ENCODE data around the gene SLC25A10.
A peak's percentile ranks its signal among the peaks of the same experiment; 100 is the strongest.
"Not testable (repeated sequence)": the region's sequence is repeated elsewhere in the genome, so short reads cannot be mapped to it uniquely, and the experiment has no call there.

Gene SLC25A10, protein sequence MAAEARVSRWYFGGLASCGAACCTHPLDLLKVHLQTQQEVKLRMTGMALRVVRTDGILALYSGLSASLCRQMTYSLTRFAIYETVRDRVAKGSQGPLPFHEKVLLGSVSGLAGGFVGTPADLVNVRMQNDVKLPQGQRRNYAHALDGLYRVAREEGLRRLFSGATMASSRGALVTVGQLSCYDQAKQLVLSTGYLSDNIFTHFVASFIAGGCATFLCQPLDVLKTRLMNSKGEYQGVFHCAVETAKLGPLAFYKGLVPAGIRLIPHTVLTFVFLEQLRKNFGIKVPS

DNA sequence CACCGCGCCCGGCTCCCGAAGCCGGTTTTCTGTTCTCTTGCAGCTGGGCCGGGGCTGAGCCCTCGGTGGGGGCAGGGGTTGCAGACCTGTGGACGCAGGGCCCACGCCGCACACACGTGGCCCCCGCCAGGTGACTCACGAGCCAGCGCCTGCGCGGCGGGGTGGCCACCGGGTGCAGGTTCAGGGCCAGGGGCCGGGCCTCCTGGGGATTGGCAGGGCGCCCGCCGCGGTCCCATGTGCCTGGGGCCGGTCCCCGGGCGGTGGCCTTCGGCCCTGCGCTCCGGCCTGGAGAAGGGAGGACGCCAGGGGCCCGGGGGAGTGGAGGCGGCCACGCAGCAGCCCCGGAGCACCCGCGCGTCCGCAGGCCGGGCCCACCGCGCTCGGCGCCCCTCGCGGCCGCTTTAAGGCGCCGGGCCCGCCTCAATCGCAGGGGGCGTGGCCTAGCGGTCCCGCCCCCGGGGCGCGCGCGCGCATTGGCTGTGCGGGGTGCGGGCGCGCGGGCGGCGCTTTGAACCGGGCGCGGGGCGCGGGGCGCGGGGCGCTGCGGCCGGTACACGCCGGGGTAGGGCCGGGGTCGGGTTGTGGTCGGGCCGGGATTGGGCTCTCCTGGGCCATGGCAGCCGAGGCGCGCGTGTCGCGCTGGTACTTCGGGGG, at the start of gene SLC25A10:
TSS of gene SLC25A10 (plus strand) at position 471 of the 654 bp plus-strand sequence. CDS start at position 614, 143 bp downstream.
- DNase-seq, result peak; percentile 64

GRCh38 chr17:81664051-81664470, 48.0 kb upstream of the SLC25A10 start:
- no peak for DNase-seq

DNA sequence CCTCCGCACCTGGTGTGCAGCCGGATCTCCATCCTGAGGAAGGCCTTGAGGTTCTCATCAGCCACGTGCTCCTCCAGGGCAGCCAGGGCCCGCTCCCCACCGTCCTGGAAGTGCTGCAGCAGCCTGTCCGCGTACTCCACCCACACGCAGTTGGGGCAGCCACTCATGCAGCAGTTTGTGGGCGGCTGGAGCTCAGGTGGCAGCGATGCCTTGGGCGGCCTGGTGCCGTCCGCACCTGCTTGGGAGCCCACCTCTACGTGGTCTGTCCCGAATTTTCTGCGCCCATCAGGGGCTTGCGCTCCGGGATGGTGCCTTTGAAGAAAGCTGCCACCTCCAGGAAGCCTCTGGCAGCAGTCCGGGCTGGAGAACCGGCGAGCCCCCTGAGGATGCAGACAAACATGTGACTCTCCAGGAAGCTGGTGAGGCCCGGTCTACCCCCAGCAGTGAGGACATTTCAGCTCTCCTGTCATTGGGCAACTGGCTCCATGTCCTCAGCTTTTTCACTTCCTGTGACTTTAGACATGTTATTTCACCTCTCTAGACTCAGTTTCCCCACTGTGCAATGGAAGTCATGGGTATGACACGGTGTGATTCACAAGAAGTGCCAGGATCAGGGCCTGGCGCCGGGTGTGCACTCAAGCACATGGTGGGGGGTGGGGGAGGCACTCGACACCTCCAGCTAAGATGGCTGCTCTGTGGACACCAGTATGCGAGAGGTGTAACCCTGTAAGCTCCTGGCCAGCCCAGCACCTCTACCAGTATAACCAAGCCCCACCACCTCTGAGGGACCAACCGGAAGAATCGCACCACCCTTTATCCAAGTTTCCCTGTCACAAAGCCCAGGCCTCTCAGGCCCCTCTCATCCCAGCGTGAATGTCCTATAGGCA, 46.6 kb upstream of the SLC25A10 start:
- DNase-seq, result peak; percentile 44

GRCh38 chr17:81666092-81666341, 46.1 kb upstream of the SLC25A10 start:
- no peak for DNase-seq

DNA sequence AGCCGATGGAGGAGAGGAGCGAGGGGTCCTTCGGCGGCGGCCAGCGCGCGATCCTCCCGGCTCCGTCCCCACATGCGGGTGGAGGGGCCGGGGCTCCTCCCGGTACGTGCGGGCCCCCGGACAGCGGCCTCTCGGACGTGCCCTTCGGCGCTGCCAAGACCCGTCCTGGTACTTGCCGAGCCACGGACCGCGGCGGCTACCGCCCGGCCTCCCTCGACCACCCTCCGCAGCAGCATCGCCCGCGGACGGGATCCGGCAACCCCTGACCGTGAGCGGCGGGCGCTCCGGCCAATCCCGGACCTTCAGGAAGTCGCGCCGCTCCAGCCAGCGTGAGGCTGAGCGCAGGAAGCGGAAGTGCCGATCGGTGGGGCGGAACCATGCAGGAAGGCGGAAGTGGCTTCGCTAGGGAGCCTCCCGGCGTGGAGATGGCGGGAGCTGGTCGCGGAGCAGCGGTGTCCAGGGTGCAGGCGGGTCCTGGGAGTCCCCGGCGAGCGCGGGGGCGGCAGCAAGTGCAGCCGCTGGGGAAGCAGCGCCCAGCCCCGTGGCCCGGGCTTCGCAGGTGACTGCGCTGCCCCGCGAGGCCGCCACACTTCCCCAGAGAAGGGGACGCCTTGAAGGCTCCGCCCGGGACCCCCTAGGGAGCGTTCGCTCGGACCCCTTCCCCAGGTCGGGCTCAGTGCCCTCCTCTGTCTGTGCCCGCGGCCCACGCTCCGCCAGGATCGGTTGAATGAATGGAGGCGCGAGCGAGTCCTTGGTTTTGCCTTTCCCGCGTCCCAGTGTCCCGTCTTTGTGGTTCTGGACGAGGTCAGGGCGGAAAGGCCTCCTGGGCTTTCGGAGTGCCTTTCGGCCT, 45.5 kb upstream of the SLC25A10 start, which contains the start of the genes CCDC137 and OXLD1:
TSS of gene CCDC137 (plus strand) at position 396 of the 850 bp plus-strand sequence. CDS start at position 426, 30 bp downstream.
TSS of gene OXLD1 (minus strand) at position 264 of the 850 bp plus-strand sequence. CDS start at position 236, 28 bp downstream.
- peak; percentile 90 for DNase-seq

GRCh38 chr17:81667754-81668153, 44.3 kb upstream of the SLC25A10 start:
- no peak for DNase-seq

DNA sequence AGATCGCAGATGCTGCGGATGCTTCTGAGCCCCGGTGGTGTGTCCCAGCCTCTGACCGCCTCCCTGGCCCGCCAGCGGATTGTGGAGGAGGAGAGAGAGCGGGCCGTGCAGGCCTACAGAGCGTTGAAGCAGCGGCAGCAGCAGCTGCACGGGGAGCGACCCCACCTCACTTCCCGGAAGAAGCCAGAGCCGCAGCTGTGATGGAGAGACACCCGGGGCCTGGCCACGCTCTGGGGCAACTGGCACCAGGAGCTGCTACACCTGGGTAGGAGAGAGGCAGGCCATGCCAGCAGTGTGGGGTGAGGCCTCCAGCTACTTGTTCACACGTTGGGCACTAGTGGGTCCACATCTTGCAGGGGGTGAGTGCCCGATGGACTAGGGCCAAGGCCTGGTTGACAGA, 39.6 kb upstream of the SLC25A10 start:
- no peak for DNase-seq

- no peak for DNase-seq
Observed at GRCh38 chr17:81672954-81673353, 39.1 kb upstream of the SLC25A10 start.

DNA sequence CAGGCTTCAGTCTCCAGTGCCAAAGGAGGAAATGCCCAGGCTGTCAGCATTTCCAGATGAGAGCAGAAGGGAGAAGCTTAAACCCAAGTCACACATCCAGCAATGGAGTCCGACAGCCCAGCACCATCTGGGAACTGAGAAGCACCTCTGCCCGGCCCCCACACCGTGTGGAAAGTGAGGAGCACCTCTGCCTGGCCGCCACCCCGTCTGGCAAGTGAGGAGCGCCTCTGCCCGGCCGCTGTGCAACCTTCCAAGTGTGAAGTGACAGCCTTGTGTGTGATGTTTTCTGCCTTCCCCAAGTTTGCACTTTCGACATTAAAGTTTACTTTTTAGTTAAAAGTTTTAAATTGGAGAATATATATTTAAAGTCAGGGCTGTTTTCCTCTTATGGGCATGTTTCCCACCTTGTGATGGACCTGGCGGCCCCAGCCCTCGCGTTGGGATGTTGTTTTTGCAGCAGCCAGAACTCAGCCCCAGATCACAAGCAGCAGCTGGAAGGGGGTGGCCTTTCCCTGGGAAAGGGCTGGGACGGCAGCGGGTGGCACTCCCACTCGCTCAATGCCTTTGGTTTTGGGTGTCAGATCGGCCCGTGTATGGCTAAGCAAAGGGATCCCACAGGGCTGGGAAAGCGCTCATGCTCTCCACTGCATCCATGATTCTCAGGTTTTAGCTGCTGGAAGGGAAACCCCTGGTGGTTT, 38.4 kb upstream of the SLC25A10 start:
- DNase-seq, result no peak

GRCh38 chr17:81675515-81676221, 36.4 kb upstream of the SLC25A10 start:
- DNase-seq, result not testable (repeated sequence)

DNA sequence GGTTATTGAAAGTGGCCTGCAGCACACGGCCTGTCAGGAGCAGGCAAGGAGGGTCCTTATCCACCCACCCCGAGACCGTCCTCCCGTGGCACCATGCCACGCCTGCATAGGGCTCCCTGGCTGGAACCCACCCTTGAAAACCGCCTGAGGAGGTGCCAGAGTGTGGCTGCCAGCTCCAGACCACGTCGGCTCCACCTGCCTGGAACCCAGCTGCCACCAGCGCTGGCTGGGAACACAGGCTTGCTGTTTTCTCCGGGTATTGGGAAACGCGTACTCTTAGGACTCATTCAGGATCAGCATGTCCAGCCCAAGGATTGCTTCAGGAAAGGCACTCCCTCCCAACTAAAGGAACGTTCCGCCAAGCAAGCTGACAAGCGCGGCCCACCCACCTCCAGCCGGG, 35.2 kb upstream of the SLC25A10 start:
- no peak for DNase-seq

- no peak for DNase-seq
Observed at GRCh38 chr17:81680150-81680549, 31.9 kb upstream of the SLC25A10 start.

DNA sequence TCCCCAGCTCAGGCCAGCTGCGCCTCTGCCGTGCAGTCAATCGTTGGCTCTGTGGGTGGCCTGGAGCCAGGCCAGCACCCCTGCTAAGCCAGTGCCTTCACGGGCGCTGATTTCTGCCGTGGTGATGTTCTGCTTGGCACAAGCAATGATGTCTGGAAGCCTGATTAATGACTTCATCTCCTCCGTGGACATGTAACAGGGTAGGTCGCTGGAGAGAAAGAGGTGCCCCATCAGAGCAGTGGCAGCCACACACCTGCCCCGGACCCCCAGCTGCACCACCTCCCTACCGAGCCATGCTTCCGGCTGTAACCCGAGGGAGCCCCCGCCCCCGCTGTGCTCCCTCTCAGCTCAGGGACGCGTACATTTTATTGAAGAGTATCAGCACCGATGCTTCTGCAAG, 30.4 kb upstream of the SLC25A10 start:
- DNase-seq, result no peak

DNA sequence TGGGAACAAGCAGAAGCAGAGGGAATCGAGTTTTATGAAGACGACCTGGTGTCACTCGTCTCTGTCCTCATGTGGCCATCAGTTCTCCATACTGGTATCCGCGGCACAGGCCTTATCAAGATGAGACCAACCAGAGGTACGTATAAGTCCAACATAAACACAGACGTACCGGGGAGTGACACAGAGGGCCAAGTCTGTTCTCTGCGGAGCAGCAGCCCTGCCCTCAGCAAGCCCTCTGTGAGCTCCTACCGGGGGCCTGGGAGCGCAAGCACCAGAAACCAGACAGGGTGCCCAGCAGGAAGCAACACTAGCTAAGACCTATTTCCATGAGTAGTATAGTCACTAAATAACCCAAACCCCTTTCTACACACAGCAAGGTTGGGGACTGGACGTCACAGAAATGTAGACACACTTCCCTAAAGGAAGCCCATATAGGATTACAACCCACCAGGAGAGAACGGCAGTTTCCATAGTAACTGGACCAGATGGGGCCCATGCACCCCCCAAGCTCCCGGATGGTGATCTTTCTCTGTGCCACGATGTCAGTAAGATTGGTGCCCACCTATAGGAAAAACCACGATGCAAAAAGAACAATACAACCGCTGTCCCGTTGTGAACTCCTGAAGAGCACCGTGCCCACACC, 29.4 kb upstream of the SLC25A10 start:
- no peak for DNase-seq

DNA sequence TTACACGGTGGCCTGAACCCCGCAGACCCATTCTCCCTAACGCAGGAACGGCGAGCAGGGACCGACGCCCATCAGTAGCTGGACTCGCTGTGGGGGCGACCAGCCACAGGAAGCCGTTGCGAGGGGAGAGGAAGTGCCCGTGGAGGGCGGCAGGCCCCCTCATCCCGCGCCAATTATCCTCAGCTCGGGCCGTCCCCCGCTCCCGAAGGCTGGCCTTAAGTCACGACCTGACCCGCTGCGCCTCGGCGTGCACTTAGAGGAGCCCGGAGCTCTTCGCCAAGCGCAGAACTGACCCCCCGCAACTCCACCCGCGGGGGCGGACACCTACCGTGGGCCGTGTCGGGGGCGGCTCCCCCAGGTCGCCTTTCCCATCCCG, 28.9 kb upstream of the SLC25A10 start:
- no peak for DNase-seq

DNA sequence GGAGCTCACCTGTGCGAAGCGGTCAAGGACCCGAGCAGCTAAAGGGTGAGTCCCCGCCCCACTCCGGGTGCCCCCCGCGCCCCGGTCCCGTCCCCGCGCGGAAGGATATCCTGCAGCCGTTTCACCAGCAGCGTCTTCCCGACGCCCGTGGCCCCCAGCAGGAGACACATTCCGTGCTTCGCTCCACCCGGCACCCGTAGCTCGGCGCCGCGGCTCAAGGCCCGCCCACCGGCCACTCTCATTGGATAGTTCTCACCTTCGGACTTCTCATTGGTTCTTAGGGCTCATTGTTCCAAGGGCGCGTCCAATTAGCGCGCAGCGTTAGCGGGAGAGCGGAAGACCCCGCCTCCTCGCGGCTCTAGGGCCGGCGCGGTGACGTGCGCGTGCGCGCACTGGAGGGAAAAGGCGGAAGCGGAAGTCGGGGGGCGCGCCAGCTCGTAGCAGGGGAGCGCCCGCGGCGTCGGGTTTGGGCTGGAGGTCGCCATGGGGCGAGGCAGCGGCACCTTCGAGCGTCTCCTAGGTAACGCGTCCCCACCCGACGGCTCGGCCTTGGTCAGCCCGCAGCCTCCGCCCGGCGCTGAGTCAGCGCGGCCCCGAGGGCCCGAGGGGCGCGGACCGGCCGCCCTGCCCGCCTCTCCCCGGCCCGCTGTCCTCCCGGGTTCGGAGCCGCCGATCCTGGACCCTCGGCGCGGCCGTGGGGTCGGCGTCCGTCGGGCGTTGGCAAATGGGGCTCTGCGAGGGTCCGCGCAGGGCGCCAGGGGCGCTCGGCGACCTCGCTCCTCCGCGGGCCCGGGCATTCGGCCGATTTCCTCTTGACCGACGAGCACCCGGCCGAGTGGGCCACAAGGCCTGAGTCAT, 28.3 kb upstream of the SLC25A10 start, which contains the start of the genes ARL16 and HGS:
TSS of gene ARL16 (minus strand) at position 214 of the 858 bp plus-strand sequence. CDS start at position 170, 44 bp downstream.
TSS of gene HGS (plus strand) at position 428 of the 858 bp plus-strand sequence. CDS start at position 484, 56 bp downstream.
- peak; percentile 98 for DNase-seq

DNA sequence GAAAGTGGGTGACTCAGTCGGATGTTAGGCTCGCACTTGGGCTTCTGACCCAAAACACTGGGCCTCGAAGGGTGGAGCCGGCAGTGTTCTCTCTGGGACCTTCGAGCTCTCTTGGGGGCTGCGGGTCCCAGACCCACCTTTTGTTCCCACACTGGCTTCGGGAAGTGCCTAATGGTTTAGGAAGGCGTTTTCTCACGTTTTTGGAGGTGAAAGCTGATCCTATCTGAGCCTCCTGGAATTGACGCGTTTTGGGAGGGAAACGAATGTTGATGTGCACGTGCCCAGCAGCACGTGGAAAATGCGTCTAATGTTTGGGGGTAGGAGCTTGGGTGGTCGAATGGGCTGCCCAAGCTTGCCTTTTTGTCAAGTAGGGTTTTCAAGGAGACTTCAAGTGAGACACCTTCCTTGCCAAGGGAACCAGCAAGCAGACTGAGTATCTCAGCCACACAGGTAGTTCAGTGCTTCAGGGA, 27.6 kb upstream of the SLC25A10 start:
- no peak for DNase-seq

GRCh38 chr17:81685108-81685507, 27.0 kb upstream of the SLC25A10 start:
- DNase-seq, result no peak

DNA sequence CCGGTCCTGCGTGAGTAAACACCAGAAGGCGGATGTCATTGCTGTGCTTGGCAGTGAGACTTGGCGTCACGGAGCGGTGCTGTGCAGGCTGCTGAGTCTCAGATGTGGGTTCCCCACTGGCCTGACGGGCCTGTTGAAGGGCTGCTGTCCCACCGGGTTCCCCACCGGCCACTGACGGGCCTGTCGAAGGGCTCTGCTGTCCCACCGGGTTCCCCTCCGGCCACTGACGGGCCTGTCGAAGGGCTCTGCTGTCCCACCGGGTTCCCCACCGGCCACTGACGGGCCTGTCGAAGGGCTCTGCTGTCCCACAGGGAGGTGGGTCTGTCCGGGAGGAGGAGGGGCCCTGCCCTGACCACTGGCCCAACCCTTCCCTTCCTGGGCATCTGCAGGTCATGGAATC, 25.5 kb upstream of the SLC25A10 start:
- DNase-seq, result no peak
